ENCODE data around the gene ZNF587B.
"Not testable (repeated sequence)": the region's sequence is repeated elsewhere in the genome, so short reads cannot be mapped to it uniquely, and the experiment has no call there.

Gene ZNF587B

DNA sequence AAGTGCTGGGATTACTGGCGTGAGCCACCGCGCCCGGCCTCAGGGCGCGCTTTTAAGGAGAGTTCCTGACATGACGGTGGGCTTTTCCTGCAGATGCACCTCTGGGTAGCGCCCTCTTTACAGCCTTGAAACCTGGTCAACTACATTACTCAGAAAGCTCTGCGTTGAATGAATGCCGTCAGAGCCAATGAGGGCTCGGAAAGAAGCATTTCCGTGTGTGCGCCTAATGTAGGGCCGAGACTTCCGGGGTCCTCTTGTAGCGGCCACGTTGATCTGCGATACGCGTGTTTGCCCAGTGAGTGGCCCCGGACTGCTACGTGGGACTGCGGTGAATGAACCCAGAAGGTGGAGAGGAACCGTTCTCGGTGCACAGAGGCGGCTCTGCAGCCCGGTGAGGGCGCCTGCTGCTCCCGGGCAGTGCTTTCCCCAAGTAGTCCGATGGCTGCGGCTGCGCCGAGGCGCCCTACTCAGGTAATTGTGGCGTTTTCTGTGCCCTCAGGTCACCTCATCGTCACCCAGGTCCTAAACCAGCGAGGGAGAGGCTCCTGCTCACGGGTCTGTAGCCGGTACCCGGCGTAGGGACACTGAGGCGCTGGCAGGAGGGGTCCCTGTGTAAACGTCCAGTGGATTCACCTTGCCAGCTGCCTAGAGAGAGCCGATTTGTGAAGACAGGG, 10.5 kb upstream of the ZNF587B start:
- Histone ChIP-seq H3K36me3 (ENCODE audit: insufficient read depth, low read length) (peaks cover 28% of the 10 kb centered on the region), H3K27ac (ENCODE audit: low read depth, low read length, poor library complexity, severe bottlenecking) (peak overlapping the region; percentile 64), H3K9ac (ENCODE audit: low read length) (peak overlapping the region; percentile 98), H3K4me3 (ENCODE audit: low read depth, low read length, poor library complexity, severe bottlenecking) (peak overlapping the region; percentile 98), H3K79me2 (ENCODE audit: insufficient read depth, low read length) (peaks cover 39% of the 10 kb centered on the region), H3F3A (ENCODE audit: insufficient read depth, low read length) (no peaks in the 10 kb centered on the region), H3K4me1 (ENCODE audit: insufficient read depth, low read length, severe bottlenecking) (peaks cover 34% of the 10 kb centered on the region), H4K20me1 (ENCODE audit: insufficient read depth, low read length) (no peaks in the 10 kb centered on the region), H2AFZ (ENCODE audit: low read length) (no peak overlapping the region), H3K27me3 (ENCODE audit: insufficient read depth, low read length) (no peaks in the 10 kb centered on the region), H3K9me2 (ENCODE audit: low read depth, low read length) (no peaks in the 10 kb centered on the region), H3K4me2 (ENCODE audit: low read length) (peak overlapping the region; percentile 90), H3K9me3 (ENCODE audit: low read length) (no peaks in the 10 kb centered on the region)
- TF ChIP-seq CTCF (IDR thresholded peaks at IDR 0.05; ENCODE audit: low read length) (peak; percentile 28; the same call in 1 of the 2 replicates), EZH2 (IDR thresholded peaks at IDR 0.05; ENCODE audit: borderline replicate concordance, low read length) (no peak)

- Histone ChIP-seq H3K9me2 (ENCODE audit: low read depth, low read length) (no peaks in the 10 kb centered on the region), H2AFZ (ENCODE audit: low read length) (no peak overlapping the region), H3K27me3 (ENCODE audit: insufficient read depth, low read length) (no peaks in the 10 kb centered on the region), H3K9me3 (ENCODE audit: low read length) (no peaks in the 10 kb centered on the region), H3K27ac (ENCODE audit: low read depth, low read length, poor library complexity, severe bottlenecking) (peak overlapping the region; percentile 64), H3K9ac (ENCODE audit: low read length) (peak overlapping the region; percentile 98), H3K36me3 (ENCODE audit: insufficient read depth, low read length) (peaks cover 37% of the 10 kb centered on the region), H3K4me2 (ENCODE audit: low read length) (peak overlapping the region; percentile 90), H3F3A (ENCODE audit: insufficient read depth, low read length) (no peaks in the 10 kb centered on the region), H3K4me3 (ENCODE audit: low read depth, low read length, poor library complexity, severe bottlenecking) (peak overlapping the region; percentile 98), H4K20me1 (ENCODE audit: insufficient read depth, low read length) (no peaks in the 10 kb centered on the region), H3K79me2 (ENCODE audit: insufficient read depth, low read length) (peaks cover 46% of the 10 kb centered on the region), H3K4me1 (ENCODE audit: insufficient read depth, low read length, severe bottlenecking) (peaks cover 29% of the 10 kb centered on the region)
- TF ChIP-seq EZH2 (IDR thresholded peaks at IDR 0.05; ENCODE audit: borderline replicate concordance, low read length) (no peak), CTCF (IDR thresholded peaks at IDR 0.05; ENCODE audit: low read length) (no peak)
These were observed 9.5 kb upstream of the ZNF587B start for GRCh38 chr19:57820599-57820998.

DNA sequence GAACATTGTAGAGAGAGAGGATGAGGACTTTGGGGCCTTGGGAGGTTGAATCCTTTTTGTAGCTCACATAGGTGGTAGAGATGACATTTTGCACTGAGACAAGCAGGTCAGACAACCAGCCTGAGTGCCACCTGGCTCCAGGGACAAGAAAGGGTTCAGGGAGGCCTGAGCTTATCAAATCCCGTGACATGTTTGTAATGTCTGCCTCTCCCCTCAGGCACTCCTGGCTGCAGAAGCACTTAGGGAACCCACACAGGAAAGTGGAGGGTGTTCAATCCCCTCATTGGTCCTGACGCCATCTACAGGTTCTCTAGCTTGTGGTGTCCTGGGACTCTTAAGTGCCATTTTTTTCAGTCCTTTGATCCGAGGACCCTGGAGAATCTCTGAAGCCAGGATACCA, 9.0 kb upstream of the ZNF587B start:
- H3K9me2 ChIP-seq (ENCODE audit: low read depth, low read length); H3F3A ChIP-seq (ENCODE audit: insufficient read depth, low read length); H4K20me1 ChIP-seq (ENCODE audit: insufficient read depth, low read length); H3K27ac ChIP-seq (ENCODE audit: low read depth, low read length, poor library complexity, severe bottlenecking); H2AFZ ChIP-seq (ENCODE audit: low read length); H3K9me3 ChIP-seq (ENCODE audit: low read length); H3K27me3 ChIP-seq (ENCODE audit: insufficient read depth, low read length): not testable (repeated sequence)
- peak overlapping the region; percentile 90 for H3K4me2 ChIP-seq (ENCODE audit: low read length)
- peak overlapping the region; percentile 98 for H3K4me3 ChIP-seq (ENCODE audit: low read depth, low read length, poor library complexity, severe bottlenecking)
- peaks cover 29% of the 10 kb centered on the region for H3K4me1 ChIP-seq (ENCODE audit: insufficient read depth, low read length, severe bottlenecking)
- H3K36me3 ChIP-seq (ENCODE audit: insufficient read depth, low read length) = peaks cover 42% of the 10 kb centered on the region
- peaks cover 51% of the 10 kb centered on the region for H3K79me2 ChIP-seq (ENCODE audit: insufficient read depth, low read length)
- H3K9ac ChIP-seq (ENCODE audit: low read length) = peak overlapping the region; percentile 98; the same call in 1 of the 2 replicates

GRCh38 chr19:57821501-57821900, 8.6 kb upstream of the ZNF587B start:
- H3K4me3 ChIP-seq (ENCODE audit: low read depth, low read length, poor library complexity, severe bottlenecking); H4K20me1 ChIP-seq (ENCODE audit: insufficient read depth, low read length); H2AFZ ChIP-seq (ENCODE audit: low read length); H3K27ac ChIP-seq (ENCODE audit: low read depth, low read length, poor library complexity, severe bottlenecking); H3K4me2 ChIP-seq (ENCODE audit: low read length); H3K27me3 ChIP-seq (ENCODE audit: insufficient read depth, low read length); H3K9me3 ChIP-seq (ENCODE audit: low read length); H3F3A ChIP-seq (ENCODE audit: insufficient read depth, low read length); H3K9me2 ChIP-seq (ENCODE audit: low read depth, low read length); H3K9ac ChIP-seq (ENCODE audit: low read length): not testable (repeated sequence)
- H3K4me1 ChIP-seq (ENCODE audit: insufficient read depth, low read length, severe bottlenecking) = peaks cover 29% of the 10 kb centered on the region
- peaks cover 46% of the 10 kb centered on the region for H3K36me3 ChIP-seq (ENCODE audit: insufficient read depth, low read length)
- peaks cover 55% of the 10 kb centered on the region for H3K79me2 ChIP-seq (ENCODE audit: insufficient read depth, low read length)

- peaks cover 56% of the 10 kb centered on the region for H3K36me3 ChIP-seq (ENCODE audit: insufficient read depth, low read length)
- not testable (repeated sequence) for H3K4me3 ChIP-seq (ENCODE audit: low read depth, low read length, poor library complexity, severe bottlenecking); H3K4me2 ChIP-seq (ENCODE audit: low read length); H3F3A ChIP-seq (ENCODE audit: insufficient read depth, low read length); H3K27ac ChIP-seq (ENCODE audit: low read depth, low read length, poor library complexity, severe bottlenecking); H4K20me1 ChIP-seq (ENCODE audit: insufficient read depth, low read length); H3K27me3 ChIP-seq (ENCODE audit: insufficient read depth, low read length); H3K9ac ChIP-seq (ENCODE audit: low read length); H3K9me3 ChIP-seq (ENCODE audit: low read length); H2AFZ ChIP-seq (ENCODE audit: low read length); H3K9me2 ChIP-seq (ENCODE audit: low read depth, low read length)
- peaks cover 64% of the 10 kb centered on the region for H3K79me2 ChIP-seq (ENCODE audit: insufficient read depth, low read length)
- peaks cover 28% of the 10 kb centered on the region for H3K4me1 ChIP-seq (ENCODE audit: insufficient read depth, low read length, severe bottlenecking)
These were observed 6.9 kb upstream of the ZNF587B start for GRCh38 chr19:57823155-57823554.

DNA sequence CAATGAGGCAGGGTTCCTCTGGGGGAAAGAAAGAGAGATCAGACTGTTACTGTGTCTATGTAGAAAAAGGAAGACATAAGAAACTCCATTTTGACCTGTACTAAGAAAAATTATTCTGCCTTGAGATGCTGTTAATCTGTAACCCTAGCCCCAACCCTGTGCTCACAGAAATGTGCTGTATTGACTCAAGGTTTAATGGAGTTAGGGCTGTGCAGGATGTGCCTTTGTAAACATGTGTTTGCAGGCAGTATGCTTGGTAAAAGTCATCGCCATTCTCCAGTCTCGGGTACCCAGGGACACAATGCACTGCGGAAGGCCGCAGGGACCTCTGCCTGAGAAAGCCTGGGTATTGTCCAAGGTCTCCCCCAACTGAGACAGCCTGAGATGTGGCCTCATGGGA, 6.5 kb upstream of the ZNF587B start:
- not testable (repeated sequence) for H3K9ac ChIP-seq (ENCODE audit: low read length); H4K20me1 ChIP-seq (ENCODE audit: insufficient read depth, low read length); H3K9me3 ChIP-seq (ENCODE audit: low read length); H3K27ac ChIP-seq (ENCODE audit: low read depth, low read length, poor library complexity, severe bottlenecking); H3K4me3 ChIP-seq (ENCODE audit: low read depth, low read length, poor library complexity, severe bottlenecking); H3K27me3 ChIP-seq (ENCODE audit: insufficient read depth, low read length); H2AFZ ChIP-seq (ENCODE audit: low read length); H3K4me2 ChIP-seq (ENCODE audit: low read length); H3K9me2 ChIP-seq (ENCODE audit: low read depth, low read length); H3F3A ChIP-seq (ENCODE audit: insufficient read depth, low read length)
- Histone ChIP-seq H3K36me3 (ENCODE audit: insufficient read depth, low read length) (peaks cover 59% of the 10 kb centered on the region), H3K79me2 (ENCODE audit: insufficient read depth, low read length) (peaks cover 65% of the 10 kb centered on the region), H3K4me1 (ENCODE audit: insufficient read depth, low read length, severe bottlenecking) (peaks cover 24% of the 10 kb centered on the region)
